Stimulated activated CD8-positive, alpha-beta memory T cell treated with anti-CD3 and anti-CD28 coated beads, Interleukin-12 subunit alpha, Interleukin-12 subunit beta, amount 100 ng/mL, for 1 hour (primary cell): ENCODE measurements around the gene NXPE3.

Experiments
- DNase-seq: peaks from one replicate; pipeline ENCODE4 v3.0.0-alpha.2; 2020; ENCODE audit warnings: low read depth

Gene NXPE3

DNA sequence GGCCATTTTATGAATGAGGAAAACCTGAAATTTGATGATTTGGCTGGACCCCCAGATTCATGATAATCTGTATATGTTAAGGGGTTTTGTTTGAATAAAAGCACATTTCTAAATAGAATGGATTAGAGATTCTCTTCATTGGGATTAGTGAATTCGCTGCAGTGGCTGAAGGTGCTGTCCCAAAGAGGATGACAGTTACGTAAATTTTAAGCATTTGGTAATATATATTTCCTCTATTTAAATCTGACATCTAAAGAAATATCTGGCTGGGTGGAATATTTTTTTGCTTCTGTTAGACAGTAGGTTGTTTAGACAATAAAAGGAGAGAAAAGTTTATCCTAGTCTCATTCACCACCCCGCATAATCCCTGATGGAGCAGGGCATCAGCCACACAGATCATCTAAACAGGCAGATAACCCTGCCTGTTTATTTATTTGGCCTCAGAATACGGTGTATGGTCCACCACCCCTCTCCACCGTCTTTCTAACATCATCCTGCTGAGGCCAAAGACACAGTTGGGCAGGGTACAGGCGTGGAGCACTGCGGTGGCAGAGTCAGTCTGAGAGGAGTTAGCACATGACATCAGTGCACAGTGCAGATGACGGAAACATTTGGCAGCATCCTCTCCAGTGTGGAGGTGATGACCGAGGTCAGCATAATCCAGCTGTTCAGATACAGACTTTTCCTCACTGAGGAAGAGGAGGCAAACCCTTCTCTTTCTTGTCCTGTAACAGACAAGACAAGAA, 49.9 kb downstream of the NXPE3 start:
- peak; percentile 30 for DNase-seq

DNA sequence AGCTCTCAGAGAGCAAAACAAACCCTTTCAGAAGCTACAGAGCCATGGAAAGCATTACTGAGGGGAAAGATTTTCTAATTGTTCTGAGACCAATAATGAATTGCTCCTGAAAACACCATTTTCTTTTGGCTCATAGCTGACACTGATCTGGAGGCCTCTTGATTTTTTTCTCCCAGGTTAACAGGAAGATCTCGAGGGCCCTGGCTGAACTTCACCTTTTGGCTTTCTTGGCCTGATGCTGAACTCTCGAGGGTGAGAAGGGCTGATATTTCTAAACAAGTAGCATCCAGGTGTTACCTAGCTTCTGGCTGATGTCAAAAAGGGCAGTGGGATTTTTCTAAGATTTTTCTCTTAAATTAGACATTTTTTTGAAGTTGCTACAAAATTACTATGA, 50.4 kb downstream of the NXPE3 start:
- no peak for DNase-seq

DNA sequence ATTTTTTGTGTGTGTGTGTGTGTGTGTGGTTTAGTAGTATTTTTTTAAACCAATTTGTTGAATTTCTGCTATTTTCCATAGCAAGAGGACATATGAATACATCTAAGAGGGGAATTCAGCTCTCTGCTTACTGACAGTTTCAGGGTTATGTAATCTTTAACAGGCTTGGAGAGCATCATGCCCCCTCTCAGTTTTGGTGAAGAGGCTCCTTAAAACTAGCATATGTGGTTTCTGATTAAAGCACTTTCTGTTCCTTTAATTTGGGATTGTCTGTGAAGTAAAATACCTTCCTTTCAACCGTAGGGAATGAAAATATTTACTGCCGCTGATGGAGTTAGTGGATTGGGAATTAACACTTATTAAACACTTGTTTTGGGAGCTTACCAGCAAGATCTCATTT, 50.9 kb downstream of the NXPE3 start:
- DNase-seq = no peak

- no peak for DNase-seq
These were observed 54.5 kb downstream of the NXPE3 start for GRCh38 chr3:101833446-101833974.

GRCh38 chr3:101835676-101836075, 56.7 kb downstream of the NXPE3 start:
- no peak for DNase-seq

DNA sequence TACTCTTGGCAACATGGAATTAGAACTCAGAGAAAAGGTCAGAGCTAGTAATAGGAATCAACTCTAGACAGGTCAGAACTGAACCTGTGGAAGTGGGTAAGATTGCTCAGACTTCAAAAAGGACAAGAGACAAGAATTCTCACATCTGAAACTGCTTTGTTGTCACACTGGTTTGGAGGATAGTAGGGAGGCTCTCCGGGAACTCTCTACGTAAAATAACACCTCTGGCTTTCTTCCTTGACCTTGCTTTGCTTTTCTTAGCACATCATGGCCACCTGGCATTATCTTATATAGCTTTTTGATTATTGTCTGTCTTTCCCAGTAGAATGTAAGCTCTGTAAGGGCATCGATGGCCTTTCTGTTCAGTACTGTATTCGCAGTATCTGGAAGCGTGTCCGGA, 57.1 kb downstream of the NXPE3 start:
- DNase-seq = no peak

GRCh38 chr3:101836652-101837598, 57.9 kb downstream of the NXPE3 start:
- DNase-seq = no peak

DNA sequence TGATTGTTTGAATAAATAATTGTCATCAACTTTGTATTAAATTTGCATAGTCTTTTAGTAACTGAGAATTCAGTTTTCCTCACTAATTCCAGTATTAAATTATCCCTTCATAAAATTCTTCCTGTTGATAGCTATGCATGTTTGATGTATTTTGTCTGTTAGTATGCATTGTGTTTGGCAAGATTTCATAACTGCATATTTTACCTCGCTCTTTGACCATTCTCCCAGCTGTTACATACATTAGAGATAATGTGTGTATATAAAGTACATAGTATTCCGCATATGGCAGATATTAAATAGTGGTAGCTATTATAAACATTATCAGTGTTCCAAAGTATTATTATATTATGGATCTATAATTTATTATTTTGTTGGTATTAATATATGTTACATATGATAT, 59.7 kb downstream of the NXPE3 start:
- no peak for DNase-seq

- DNase-seq = no peak
These were observed 61.1 kb downstream of the NXPE3 start for GRCh38 chr3:101840066-101840465.

- no peak for DNase-seq
These were observed 63.4 kb downstream of the NXPE3 start for GRCh38 chr3:101842245-101842934.

DNA sequence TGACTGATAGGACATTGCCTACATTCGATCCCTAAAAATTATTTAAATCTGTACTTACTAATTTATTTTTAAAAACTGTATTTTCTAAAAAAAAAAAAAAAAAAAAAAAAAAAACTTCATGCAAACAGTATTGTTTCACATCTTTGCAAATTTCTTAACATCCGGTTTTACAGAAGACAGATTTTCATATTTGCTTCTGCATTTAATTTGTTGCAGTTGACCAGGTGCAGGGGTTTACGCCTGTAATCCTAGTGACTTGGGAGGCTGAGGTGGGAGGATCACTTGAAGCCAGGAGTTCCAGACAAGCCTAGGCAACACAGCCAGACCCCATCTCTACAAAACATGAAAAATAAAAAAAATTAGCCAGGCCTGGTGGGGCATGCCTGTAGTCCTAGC, 63.9 kb downstream of the NXPE3 start:
- no peak for DNase-seq

- DNase-seq = no peak
These were observed 66.4 kb downstream of the NXPE3 start for GRCh38 chr3:101845425-101845824.

DNA sequence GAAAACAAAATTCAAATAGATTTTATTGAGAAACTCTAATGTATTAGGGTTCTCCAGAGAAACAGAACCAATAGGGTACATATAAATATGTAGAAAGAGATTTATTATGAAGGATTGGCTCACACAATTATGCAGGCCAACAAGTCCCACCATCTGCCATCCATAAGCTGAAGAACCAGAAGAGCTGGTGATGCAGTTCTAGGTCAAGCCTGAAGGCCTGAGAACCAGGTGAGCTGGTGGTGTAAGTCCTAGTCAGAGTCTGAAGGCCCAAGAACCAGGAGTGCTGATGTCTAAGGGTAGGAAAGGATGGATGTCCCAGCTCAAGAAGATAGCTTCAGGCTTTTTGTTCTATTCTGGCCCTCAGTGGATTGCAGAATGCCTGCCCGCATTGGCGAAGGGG, 67.7 kb downstream of the NXPE3 start:
- no peak for DNase-seq

DNA sequence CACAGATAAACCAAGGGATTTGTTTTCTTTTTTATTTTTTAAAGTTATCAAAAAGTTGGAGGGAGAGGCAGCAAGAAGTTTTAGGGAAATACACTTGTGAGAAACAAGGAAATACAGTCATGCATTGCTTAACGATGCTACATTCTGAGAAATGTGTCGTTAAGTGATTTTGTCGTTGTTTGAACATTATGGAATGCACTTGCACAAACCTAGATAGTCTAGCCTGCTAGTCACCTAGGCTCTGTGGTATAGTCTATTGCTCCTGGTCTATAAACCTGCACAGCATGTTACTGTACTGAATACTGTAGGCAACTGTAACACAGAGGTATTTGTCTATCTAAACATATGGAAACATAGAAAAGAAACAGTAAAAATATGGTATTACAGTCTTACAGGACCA, 68.3 kb downstream of the NXPE3 start:
- no peak for DNase-seq

DNA sequence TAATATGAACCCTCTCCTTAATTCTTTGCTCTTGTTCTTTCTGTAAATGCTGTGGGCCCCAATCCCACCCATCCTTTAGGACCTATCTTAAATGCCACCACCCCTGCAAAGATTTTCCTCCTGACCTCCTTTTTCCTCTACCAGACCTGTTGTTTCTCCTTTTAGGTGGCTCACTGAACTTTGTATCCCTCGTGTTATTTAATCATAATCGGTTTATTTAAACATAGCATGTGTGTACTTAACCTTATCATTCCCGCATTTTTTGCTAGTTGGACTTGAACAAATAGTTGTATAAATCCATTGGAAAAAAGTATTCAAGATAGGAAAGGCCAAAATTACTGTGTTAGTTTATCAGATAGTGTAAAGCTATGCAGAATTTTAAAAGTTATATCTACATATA, 69.3 kb downstream of the NXPE3 start:
- no peak for DNase-seq

GRCh38 chr3:101848754-101849713, 70.0 kb downstream of the NXPE3 start, which contains the start of gene NFKBIZ:
NFKBIZ (plus strand) TSS chr3:101849514; CDS start chr3:101849629, 115 bp downstream.
- peak; percentile 86 for DNase-seq

DNA sequence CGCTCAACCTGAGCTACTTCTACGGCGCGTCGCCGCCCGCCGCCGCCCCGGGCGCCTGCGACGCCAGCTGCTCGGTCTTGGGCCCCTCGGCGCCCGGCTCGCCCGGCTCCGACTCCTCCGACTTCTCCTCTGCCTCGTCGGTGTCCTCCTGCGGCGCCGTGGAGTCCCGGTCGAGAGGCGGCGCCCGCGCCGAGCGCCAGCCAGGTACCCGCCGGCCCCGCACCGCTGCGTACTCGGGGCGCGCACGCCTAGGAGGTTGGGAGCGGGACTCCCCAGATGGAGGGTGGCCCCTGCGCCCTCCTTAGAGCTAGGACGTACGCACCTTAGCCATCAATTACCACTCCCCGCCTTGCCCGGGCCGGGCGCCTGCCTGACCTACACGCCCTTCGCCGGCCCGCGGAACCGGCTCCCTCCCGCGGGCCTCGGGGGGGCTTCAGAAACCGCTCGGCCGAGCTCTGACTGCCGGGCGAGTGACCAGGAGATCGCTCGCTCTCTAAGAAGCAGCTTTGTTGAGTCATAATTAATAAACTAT, 70.8 kb downstream of the NXPE3 start:
- DNase-seq = peak; percentile 25

DNA sequence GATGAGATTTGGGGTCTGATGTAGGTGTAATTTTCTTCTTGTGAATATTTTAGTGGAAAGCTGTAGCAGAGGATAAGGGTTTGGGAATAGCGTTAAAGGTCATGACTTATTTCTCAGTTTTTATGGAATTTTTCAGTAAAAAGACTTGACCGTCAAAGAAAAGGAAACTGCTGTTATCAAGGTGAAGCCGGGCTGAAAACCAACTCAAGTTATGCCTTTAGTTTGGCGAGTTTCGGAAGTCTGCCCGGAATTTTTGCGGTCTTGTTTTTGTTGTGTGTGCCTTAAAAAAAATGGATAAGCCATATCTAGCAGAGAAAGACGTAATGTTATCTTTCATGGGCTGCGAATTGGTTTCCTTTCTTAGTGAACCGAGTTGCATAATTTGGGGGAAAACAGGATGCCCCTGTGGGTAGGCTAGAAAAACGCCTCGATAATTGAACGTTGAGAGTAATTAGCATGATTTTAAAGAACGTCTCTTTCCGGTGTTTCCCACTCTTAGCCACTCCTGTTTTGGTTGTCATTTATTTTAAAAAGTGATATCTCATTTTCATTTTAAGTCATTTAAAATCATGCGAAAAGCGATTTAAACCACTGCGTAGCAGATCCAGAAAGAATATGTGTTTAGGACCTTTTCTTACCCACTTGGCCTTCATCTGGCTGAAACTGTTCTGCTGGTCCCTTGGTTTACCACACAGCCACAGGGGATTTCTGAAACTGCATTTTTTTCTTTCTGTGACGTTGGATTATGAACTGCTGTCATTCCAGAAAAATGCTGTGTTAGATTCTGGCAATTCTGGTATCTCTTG, 71.4 kb downstream of the NXPE3 start:
- DNase-seq = no peak

DNA sequence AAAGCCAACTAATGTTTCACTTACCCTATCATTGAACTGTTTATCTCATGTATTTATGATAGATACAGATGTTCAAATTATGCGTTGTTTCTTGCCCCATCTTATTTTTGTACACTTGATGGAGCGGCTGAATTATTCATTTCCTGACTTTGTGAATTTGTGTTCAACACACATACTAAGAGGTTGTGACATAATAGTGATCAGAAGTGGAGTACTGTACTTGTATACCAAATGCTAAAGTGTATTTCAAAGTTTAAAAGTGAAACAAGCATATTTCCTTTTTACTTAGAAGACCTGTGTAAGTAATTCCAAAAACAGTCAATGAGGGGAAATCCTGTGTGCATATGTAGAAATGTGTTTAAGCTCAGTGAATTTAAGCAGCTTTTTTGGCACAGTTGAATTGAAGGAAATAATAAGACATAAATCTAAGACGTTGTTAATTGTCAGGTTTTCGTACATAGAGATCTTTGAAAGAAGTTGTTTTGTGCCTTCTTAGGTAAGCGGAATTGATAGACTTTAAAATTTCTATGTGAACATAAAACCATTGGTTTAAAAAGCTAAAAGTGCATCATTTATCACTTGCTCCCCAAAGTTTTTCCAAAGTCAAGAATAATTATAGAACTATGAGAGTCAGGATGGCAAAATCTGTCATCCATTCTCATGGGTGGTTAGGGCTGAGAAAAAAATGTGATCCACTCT, 72.2 kb downstream of the NXPE3 start:
- no peak for DNase-seq
